ENCODE measurements around the gene AXDND1.

GRCh38 chr1:179393721-179394120 lies 27.9 kb downstream of the AXDND1 start:
- TF ChIP-seq CTCF (IDR thresholded peaks at IDR 0.05) (no peak), POLR2A (IDR thresholded peaks at IDR 0.05) (no peak)
